ENCODE results near the gene RIMS1. TPM values are rescaled to one million over a fixed set of nuclear protein-coding genes. Genes with fewer than 3 reads are reported as not detected.

The RIMS1 gene
- total RNA-seq, 1 experiment from 2014 or later, result 0.51 TPM

GRCh38 chr6:72371473-72371872 is 485.1 kb downstream of the RIMS1 start:
- no TSS peak for BruUV-seq (replicated peaks)
- ATAC-seq, result no peak
- Histone ChIP-seq H3K4me1 (ENCODE audit: insufficient read depth, low read length) (no peaks in the 10 kb centered on the region), H3K27ac (ENCODE audit: low read length) (no peak overlapping the region), H3K9ac (ENCODE audit: low read length) (no peak overlapping the region), H3K9me2 (replicated peaks; ENCODE audit: low read length) (no peaks in the 10 kb centered on the region; the same call in 1 of the 2 replicates), H3F3A (ENCODE audit: low read length, unreplicated experiment) (no peaks in the 10 kb centered on the region), H3K4me2 (ENCODE audit: low read length) (no peak overlapping the region), H2AFZ (ENCODE audit: low read length) (no peak overlapping the region), H3K36me3 (ENCODE audit: low read depth, low read length) (no peaks in the 10 kb centered on the region), H3K9me3 (ENCODE audit: low read length) (no peaks in the 10 kb centered on the region), H3K79me2 (ENCODE audit: low read length) (no peaks in the 10 kb centered on the region), H4K20me1 (ENCODE audit: low read length) (no peaks in the 10 kb centered on the region), H3K27me3 (ENCODE audit: low read length) (no peaks in the 10 kb centered on the region), H3K4me3 (ENCODE audit: low read length) (no peak overlapping the region)
- intact Hi-C loops (cut with micrococcal nuclease), result no loop called here
- TF ChIP-seq, protein P1, sequence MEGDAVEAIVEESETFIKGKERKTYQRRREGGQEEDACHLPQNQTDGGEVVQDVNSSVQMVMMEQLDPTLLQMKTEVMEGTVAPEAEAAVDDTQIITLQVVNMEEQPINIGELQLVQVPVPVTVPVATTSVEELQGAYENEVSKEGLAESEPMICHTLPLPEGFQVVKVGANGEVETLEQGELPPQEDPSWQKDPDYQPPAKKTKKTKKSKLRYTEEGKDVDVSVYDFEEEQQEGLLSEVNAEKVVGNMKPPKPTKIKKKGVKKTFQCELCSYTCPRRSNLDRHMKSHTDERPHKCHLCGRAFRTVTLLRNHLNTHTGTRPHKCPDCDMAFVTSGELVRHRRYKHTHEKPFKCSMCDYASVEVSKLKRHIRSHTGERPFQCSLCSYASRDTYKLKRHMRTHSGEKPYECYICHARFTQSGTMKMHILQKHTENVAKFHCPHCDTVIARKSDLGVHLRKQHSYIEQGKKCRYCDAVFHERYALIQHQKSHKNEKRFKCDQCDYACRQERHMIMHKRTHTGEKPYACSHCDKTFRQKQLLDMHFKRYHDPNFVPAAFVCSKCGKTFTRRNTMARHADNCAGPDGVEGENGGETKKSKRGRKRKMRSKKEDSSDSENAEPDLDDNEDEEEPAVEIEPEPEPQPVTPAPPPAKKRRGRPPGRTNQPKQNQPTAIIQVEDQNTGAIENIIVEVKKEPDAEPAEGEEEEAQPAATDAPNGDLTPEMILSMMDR (conservative IDR thresholded peaks at IDR 0.05; ENCODE audit: low read depth, low read length), result no peak
- TF ChIP-seq EZH2phosphoT487 (IDR thresholded peaks at IDR 0.05; ENCODE audit: borderline replicate concordance, low read length) (no peak), EZH2 (IDR thresholded peaks at IDR 0.05; ENCODE audit: low read length, unreplicated experiment) (no peak)
- CTCF ChIA-PET, result no interaction called here
- DNase-seq, result no peak
- POLR2A ChIA-PET (ENCODE audit: unreplicated experiment), result no interaction called here

DNA sequence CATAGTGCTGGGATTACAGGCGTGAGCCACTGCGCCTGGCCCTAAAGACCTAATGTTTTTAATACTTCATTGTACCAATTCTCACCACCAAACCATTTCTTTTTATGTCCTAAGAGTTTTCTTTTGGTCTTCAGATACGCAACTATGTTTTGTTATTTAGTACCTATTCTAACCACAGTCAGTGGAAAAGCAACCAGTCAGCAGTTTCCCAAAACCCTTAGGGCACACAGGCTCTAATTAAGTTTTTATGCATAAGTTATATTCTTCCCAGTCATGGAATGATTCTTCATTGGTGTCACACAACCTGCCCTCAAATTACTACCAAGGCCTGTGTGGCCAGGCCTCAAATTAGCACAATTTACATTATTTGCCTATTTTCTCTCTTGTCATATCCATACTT is 487.8 kb downstream of the RIMS1 start:
- CTCF ChIA-PET, result no interaction called here
- H3K79me2 ChIP-seq (ENCODE audit: low read length), result no peaks in the 10 kb centered on the region

DNA sequence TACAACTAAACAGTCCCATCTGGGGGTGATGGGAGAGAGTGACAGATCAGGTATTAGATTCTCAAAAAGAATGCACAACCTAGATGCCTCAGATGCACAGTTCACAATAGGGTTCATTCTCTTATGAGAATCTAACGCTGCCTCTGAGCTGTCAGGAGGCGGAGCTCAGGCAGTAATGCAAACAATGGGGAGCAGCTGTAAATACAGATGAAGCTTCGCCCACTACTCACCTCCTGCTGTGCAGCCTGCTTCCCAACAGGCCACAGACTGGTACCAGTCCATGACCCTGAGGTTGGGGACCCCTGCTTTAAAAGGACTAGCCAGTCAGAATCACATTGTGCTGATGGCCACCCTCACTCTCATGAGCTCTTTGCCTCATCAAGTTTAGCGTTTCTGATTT is 488.5 kb downstream of the RIMS1 start:
- BruUV-seq (replicated peaks), result no TSS peak
- no peaks in the 10 kb centered on the region for H3K36me3 ChIP-seq (ENCODE audit: low read depth, low read length)
- TF ChIP-seq EZH2phosphoT487 (IDR thresholded peaks at IDR 0.05; ENCODE audit: borderline replicate concordance, low read length) (no peak), EZH2 (IDR thresholded peaks at IDR 0.05; ENCODE audit: low read length, unreplicated experiment) (no peak)
- TF ChIP-seq, protein P1 (conservative IDR thresholded peaks at IDR 0.05; ENCODE audit: low read depth, low read length), result no peak
- ATAC-seq (no peak; the same call in 1 of the 2 replicates), DNase-seq (peak; percentile 27)
- H4K20me1 ChIP-seq (ENCODE audit: low read length), result no peaks in the 10 kb centered on the region
- no peaks in the 10 kb centered on the region for H3K79me2 ChIP-seq (ENCODE audit: low read length)
- H3K9me2 ChIP-seq (replicated peaks; ENCODE audit: low read length), result no peaks in the 10 kb centered on the region; the same call in 1 of the 2 replicates
- CTCF ChIA-PET, result no interaction called here
- no peaks in the 10 kb centered on the region for H3K4me1 ChIP-seq (ENCODE audit: insufficient read depth, low read length)
- H3K9me3 ChIP-seq (ENCODE audit: low read length), result no peaks in the 10 kb centered on the region
- no peak overlapping the region for H3K4me2 ChIP-seq (ENCODE audit: low read length)
- H3K4me3 ChIP-seq (ENCODE audit: low read length), result no peak overlapping the region
- H2AFZ ChIP-seq (ENCODE audit: low read length), result no peak overlapping the region
- H3K27me3 ChIP-seq (ENCODE audit: low read length), result no peaks in the 10 kb centered on the region
- intact Hi-C loops (cut with micrococcal nuclease), result no loop called here
- POLR2A ChIA-PET (ENCODE audit: unreplicated experiment), result no interaction called here
- H3K27ac ChIP-seq (ENCODE audit: low read length), result no peak overlapping the region
- no peak overlapping the region for H3K9ac ChIP-seq (ENCODE audit: low read length)
- no peaks in the 10 kb centered on the region for H3F3A ChIP-seq (ENCODE audit: low read length, unreplicated experiment)

More for the DNA sequence above, 487.8 kb downstream of the RIMS1 start:
- ATAC-seq (no peak), DNase-seq (no peak)
- TF ChIP-seq EZH2phosphoT487 (IDR thresholded peaks at IDR 0.05; ENCODE audit: borderline replicate concordance, low read length) (no peak), EZH2 (IDR thresholded peaks at IDR 0.05; ENCODE audit: low read length, unreplicated experiment) (no peak)
- TF ChIP-seq, protein P1 (conservative IDR thresholded peaks at IDR 0.05; ENCODE audit: low read depth, low read length), result no peak
- intact Hi-C loops (cut with micrococcal nuclease), result no loop called here
- Histone ChIP-seq H3K4me2 (ENCODE audit: low read length) (no peak overlapping the region), H3F3A (ENCODE audit: low read length, unreplicated experiment) (no peaks in the 10 kb centered on the region), H2AFZ (ENCODE audit: low read length) (no peak overlapping the region), H3K4me3 (ENCODE audit: low read length) (no peak overlapping the region), H3K9me3 (ENCODE audit: low read length) (no peaks in the 10 kb centered on the region), H3K36me3 (ENCODE audit: low read depth, low read length) (no peaks in the 10 kb centered on the region), H3K4me1 (ENCODE audit: insufficient read depth, low read length) (no peaks in the 10 kb centered on the region), H3K27me3 (ENCODE audit: low read length) (no peaks in the 10 kb centered on the region), H4K20me1 (ENCODE audit: low read length) (no peaks in the 10 kb centered on the region), H3K9me2 (replicated peaks; ENCODE audit: low read length) (no peaks in the 10 kb centered on the region; the same call in 1 of the 2 replicates), H3K27ac (ENCODE audit: low read length) (no peak overlapping the region), H3K9ac (ENCODE audit: low read length) (no peak overlapping the region)
- POLR2A ChIA-PET (ENCODE audit: unreplicated experiment), result no interaction called here
- BruUV-seq (replicated peaks), result no TSS peak

All from PC-3 (cell line).